NCI-H1105 (cell line): Measurements from ENCODE around the gene B3GNT2.

Experiments
- DNase-seq: peaks from one replicate; lab custom pipeline; 2025; lab: John Stamatoyannopoulos, UW

B3GNT2 gene

GRCh38 chr2:62205554-62205953 lies 9.6 kb downstream of the B3GNT2 start:
- DNase-seq = no peak

GRCh38 chr2:62206024-62206423 lies 10.1 kb downstream of the B3GNT2 start:
- no peak for DNase-seq

- DNase-seq = no peak
Observed at GRCh38 chr2:62207491-62207890, 11.6 kb downstream of the B3GNT2 start.

- no peak for DNase-seq
Observed at GRCh38 chr2:62208074-62208757, 12.3 kb downstream of the B3GNT2 start.

- no peak for DNase-seq
Observed at GRCh38 chr2:62208758-62209114, 12.8 kb downstream of the B3GNT2 start.

- DNase-seq = no peak
Observed at GRCh38 chr2:62209427-62209991, 13.6 kb downstream of the B3GNT2 start.

GRCh38 chr2:62215306-62216064 lies 19.6 kb downstream of the B3GNT2 start:
- DNase-seq = no peak

GRCh38 chr2:62216113-62216512 lies 20.2 kb downstream of the B3GNT2 start:
- no peak for DNase-seq

GRCh38 chr2:62216616-62217015 lies 20.7 kb downstream of the B3GNT2 start:
- no peak for DNase-seq

- DNase-seq = no peak
Observed at GRCh38 chr2:62217421-62217820, 21.5 kb downstream of the B3GNT2 start.

GRCh38 chr2:62217970-62218369 lies 22.1 kb downstream of the B3GNT2 start:
- DNase-seq = no peak

GRCh38 chr2:62219407-62220159 lies 23.7 kb downstream of the B3GNT2 start:
- no peak for DNase-seq

GRCh38 chr2:62221141-62221540 lies 25.2 kb downstream of the B3GNT2 start:
- no peak for DNase-seq

GRCh38 chr2:62222171-62222570 lies 26.3 kb downstream of the B3GNT2 start:
- DNase-seq = no peak

GRCh38 chr2:62222674-62223073 lies 26.8 kb downstream of the B3GNT2 start:
- no peak for DNase-seq

- DNase-seq = no peak
Observed at GRCh38 chr2:62224976-62225375, 29.1 kb downstream of the B3GNT2 start.

GRCh38 chr2:62227386-62228075 lies 31.6 kb downstream of the B3GNT2 start:
- no peak for DNase-seq

- DNase-seq = no peak
Observed at GRCh38 chr2:62229082-62229605, 33.2 kb downstream of the B3GNT2 start.

GRCh38 chr2:62231541-62231940 lies 35.6 kb downstream of the B3GNT2 start:
- DNase-seq = no peak

GRCh38 chr2:62234755-62235655 lies 39.1 kb downstream of the B3GNT2 start:
- peak; percentile 20 for DNase-seq

- DNase-seq = no peak
Observed at GRCh38 chr2:62236499-62236898, 40.6 kb downstream of the B3GNT2 start.
